Measurements from ENCODE around the gene IL20.

GRCh38 chr1:206867716-206868115, 2.3 kb downstream of the IL20 start:
- TF ChIP-seq CTCF (IDR thresholded peaks at IDR 0.05; ENCODE audit: low read depth, low read length) (no peak), EZH2phosphoT487 (IDR thresholded peaks at IDR 0.05; ENCODE audit: low read depth) (no peak)
